Transverse colon (tissue), 4 donors: Measurements from ENCODE around the gene TMEM236. TPM values are rescaled to one million over a fixed set of nuclear protein-coding genes. Genes with fewer than 3 reads are reported as not detected.

ENCODE experiments used
- DNase-seq: peaks from one replicate; pipeline ENCODE4 v3.0.0-alpha.2; 2019
- H3K27ac ChIP-seq, 4 donors: fragments of 200-600 bp; sonication (generic); 2 replicates each; pipeline ENCODE4 v1.5.1; 2016 to 2018; ENCODE audit warnings: inconsistent platforms in 4 of 4
- H3K27me3 ChIP-seq: fragments of 200-600 bp; sonication (generic); 2 replicates; pipeline ENCODE4 v1.5.1; 2017; ENCODE audit warnings: inconsistent platforms
- H3K36me3 ChIP-seq, 4 donors: fragments of 200-600 bp; sonication (generic); 2 replicates each; pipeline ENCODE4 v1.5.1; 2017 to 2019; ENCODE audit warnings: inconsistent platforms in 4 of 4
- H3K4me1 ChIP-seq, 4 donors: fragments of 200-600 bp; sonication (generic); 2 replicates each; pipeline ENCODE4 v1.5.1; 2017 to 2020; ENCODE audit warnings: inconsistent platforms in 4 of 4
- H3K4me3 ChIP-seq, 4 donors: fragments of 200-600 bp; sonication (generic); 1 replicate in 1 of 4; 2 replicates in 3 of 4; pipeline versions ENCODE4 v1.5.1 to v1.6.1; 2017 to 2019; ENCODE audit warnings: inconsistent platforms in 4 of 4
- H3K9me3 ChIP-seq, 2 donors: fragments of 200-600 bp; sonication (generic); 2 replicates each; pipeline ENCODE4 v1.5.1; 2017 to 2019; ENCODE audit warnings: inconsistent platforms in 2 of 2
- CTCF ChIP-seq, 5 experiments: fragments of 200-600 bp in 3 of 5; fragments of 450-650 bp in 2 of 5; sonication (generic) in 3 of 5; IDR thresholded peaks; 1 replicate in 2 of 5; 2 replicates in 3 of 5; pipeline ENCODE4 v1.5.1; 2016 to 2017; ENCODE audit warnings: antibody characterized with exemption in 5 of 5, inconsistent platforms in 3 of 5, mild to moderate bottlenecking in 2 of 5, moderate library complexity in 1 of 5
- EP300 ChIP-seq: sonication (generic); formaldehyde crosslinking; IDR thresholded peaks from one replicate; pipeline ENCODE4 v1.6.1; 2017; ENCODE audit warnings: antibody characterized with exemption, low read depth
- POLR2A ChIP-seq: fragments of 450-650 bp; IDR thresholded peaks from one replicate; pipeline ENCODE4 v1.6.1; 2016; ENCODE audit warnings: antibody characterized with exemption, mild to moderate bottlenecking, moderate library complexity
- POLR2AphosphoS5 ChIP-seq, 3 donors: sonication (generic); formaldehyde crosslinking; IDR thresholded peaks; one replicate each; pipeline ENCODE4 v1.6.1; 2016; ENCODE audit warnings: antibody characterized with exemption in 3 of 3
- WGBS, 2 donors: methylation state at CpG; one replicate each; pipeline ENCODE4 v1.1.5; 2018; ENCODE audit warnings: low coverage in 1 of 2; 5-methylcytosine and 5-hydroxymethylcytosine counted together
- in situ Hi-C, 4 donors: fragments of 200-750 bp; cut with MboI; loops; one replicate each; pipeline versions ENCODE4 v1.15.0 to v1.15.1; 2017; ENCODE audit warnings: low sequenced_read_pairs in 3 of 4, low pct_ligation_motif_present in 1 of 4, low pct_unique_long_range_greater_than_20kb in 1 of 4
- intact Hi-C: fragments of 100-400 bp; cut with DNase I; formaldehyde crosslinking; loops from one replicate; pipeline ENCODE4 v1.15.1; 2023; ENCODE audit warnings: low total_unique reads
- total RNA-seq, 4 donors: library from RNA; depleted of rRNA; stranded (reverse); fragments of >200 nt; gene quantifications; one replicate each; pipeline ENCODE4 v1.1.0, GENCODE V29; 2016

Gene TMEM236
- total RNA-seq, 4 donors from 2014 or later = 16.9 to 79.6 (median 42.9) TPM

- TF ChIP-seq POLR2AphosphoS5 (IDR thresholded peaks at IDR 0.05) = no peak
- TF ChIP-seq EP300 = no peak
- TF ChIP-seq CTCF (IDR thresholded peaks at IDR 0.05) = no peak
- no peak for TF ChIP-seq POLR2A
- H3K27ac ChIP-seq = peak overlapping the region in 2 of 4 donors; percentile 15 to 35
- intact Hi-C loops (no loop called here), in situ Hi-C loops (no loop called here)
- H3K4me3 ChIP-seq = no peak overlapping the region
- no peaks in the 10 kb centered on the region for H3K9me3 ChIP-seq
- peaks cover 0 to 11% (median 5%) of the 10 kb centered on the region in 4 donors for H3K4me1 ChIP-seq
- peaks cover 0 to 5% (median 0%) of the 10 kb centered on the region in 4 donors for H3K36me3 ChIP-seq
- no peak for DNase-seq
- no peaks in the 10 kb centered on the region for H3K27me3 ChIP-seq
- 63 to 78% methylated on average over 3 of the region's 3 CpGs for whole genome bisulfite sequencing, 2 donors
These were observed 32.7 kb downstream of the TMEM236 start for GRCh38 chr10:17784688-17785087.

- in situ Hi-C loops = no loop called here
- WGBS, 2 donors = 77 to 84% methylated on average over 5 of the region's 5 CpGs
These were observed 33.4 kb downstream of the TMEM236 start for GRCh38 chr10:17785276-17785930.

GRCh38 chr10:17787087-17787961, 35.3 kb downstream of the TMEM236 start:
- no peak overlapping the region for H3K27ac ChIP-seq
- 40 to 84% methylated on average over 4 to 13 of the region's 13 CpGs for WGBS, 2 donors
- peaks cover 0 to 20% (median 5%) of the 10 kb centered on the region in 4 donors for H3K4me1 ChIP-seq
- TF ChIP-seq CTCF (IDR thresholded peaks at IDR 0.05) (no peak), POLR2A (no peak), POLR2AphosphoS5 (IDR thresholded peaks at IDR 0.05) (no peak), EP300 (no peak)
- H3K27me3 ChIP-seq = no peaks in the 10 kb centered on the region
- H3K4me3 ChIP-seq = no peak overlapping the region
- peaks cover 0 to 5% (median 0%) of the 10 kb centered on the region in 4 donors for H3K36me3 ChIP-seq
- no peaks in the 10 kb centered on the region for H3K9me3 ChIP-seq
- in situ Hi-C loops = no loop called here
- intact Hi-C loops = no loop called here
- DNase-seq = no peak

More at GRCh38 chr10:17785276-17785930, 33.4 kb downstream of the TMEM236 start:
- intact Hi-C loops = no loop called here
- H3K4me3 ChIP-seq = no peak overlapping the region
- no peaks in the 10 kb centered on the region for H3K27me3 ChIP-seq
- H3K36me3 ChIP-seq = peaks cover 0 to 5% (median 0%) of the 10 kb centered on the region in 4 donors
- TF ChIP-seq POLR2A (no peak), EP300 (no peak), POLR2AphosphoS5 (IDR thresholded peaks at IDR 0.05) (no peak)
- H3K9me3 ChIP-seq = no peaks in the 10 kb centered on the region
- peak overlapping the region in 3 of 4 donors; percentile 11 to 35 (median 20) for H3K27ac ChIP-seq
- H3K4me1 ChIP-seq = peaks cover 0 to 11% (median 5%) of the 10 kb centered on the region in 4 donors
- no peak for DNase-seq

GRCh38 chr10:17788646-17789045, 36.6 kb downstream of the TMEM236 start:
- H3K9me3 ChIP-seq = no peaks in the 10 kb centered on the region
- H3K4me1 ChIP-seq = peaks cover 0 to 26% (median under 1%) of the 10 kb centered on the region in 4 donors
- peaks cover 0 to 5% (median 0%) of the 10 kb centered on the region in 4 donors for H3K36me3 ChIP-seq
- H3K27ac ChIP-seq = no peak overlapping the region
- no peaks in the 10 kb centered on the region for H3K27me3 ChIP-seq
- DNase-seq = no peak
- 65 to 85% methylated on average over 2 of the region's 2 CpGs for WGBS, 2 donors
- TF ChIP-seq EP300 (no peak), POLR2A (no peak), POLR2AphosphoS5 (IDR thresholded peaks at IDR 0.05) (no peak), CTCF (IDR thresholded peaks at IDR 0.05) (no peak)
- intact Hi-C loops (no loop called here), in situ Hi-C loops (no loop called here)
- no peak overlapping the region for H3K4me3 ChIP-seq
